ENCODE data around the gene AKAP3.

DNA sequence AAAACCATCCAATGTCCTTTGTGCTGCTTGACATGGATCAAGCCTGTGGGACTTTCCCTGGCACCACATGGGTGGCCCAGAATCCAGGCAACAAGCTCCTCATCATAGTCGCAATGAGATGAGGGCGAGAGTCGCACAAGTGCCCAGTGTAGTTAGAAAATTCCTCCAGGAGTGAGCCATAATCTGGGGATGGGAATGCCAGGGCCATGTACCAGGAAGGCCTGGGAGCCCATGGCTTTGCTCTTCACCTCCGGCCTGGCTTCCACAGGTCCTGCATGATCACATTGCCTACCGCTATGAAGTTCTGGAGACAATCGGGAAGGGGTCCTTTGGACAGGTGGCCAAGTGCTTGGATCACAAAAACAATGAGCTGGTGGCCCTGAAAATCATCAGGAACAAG, 53.0 kb downstream of the AKAP3 start:
- TF ChIP-seq YY1 (IDR thresholded peaks at IDR 0.05) = no peak
- TF ChIP-seq, protein P1, sequence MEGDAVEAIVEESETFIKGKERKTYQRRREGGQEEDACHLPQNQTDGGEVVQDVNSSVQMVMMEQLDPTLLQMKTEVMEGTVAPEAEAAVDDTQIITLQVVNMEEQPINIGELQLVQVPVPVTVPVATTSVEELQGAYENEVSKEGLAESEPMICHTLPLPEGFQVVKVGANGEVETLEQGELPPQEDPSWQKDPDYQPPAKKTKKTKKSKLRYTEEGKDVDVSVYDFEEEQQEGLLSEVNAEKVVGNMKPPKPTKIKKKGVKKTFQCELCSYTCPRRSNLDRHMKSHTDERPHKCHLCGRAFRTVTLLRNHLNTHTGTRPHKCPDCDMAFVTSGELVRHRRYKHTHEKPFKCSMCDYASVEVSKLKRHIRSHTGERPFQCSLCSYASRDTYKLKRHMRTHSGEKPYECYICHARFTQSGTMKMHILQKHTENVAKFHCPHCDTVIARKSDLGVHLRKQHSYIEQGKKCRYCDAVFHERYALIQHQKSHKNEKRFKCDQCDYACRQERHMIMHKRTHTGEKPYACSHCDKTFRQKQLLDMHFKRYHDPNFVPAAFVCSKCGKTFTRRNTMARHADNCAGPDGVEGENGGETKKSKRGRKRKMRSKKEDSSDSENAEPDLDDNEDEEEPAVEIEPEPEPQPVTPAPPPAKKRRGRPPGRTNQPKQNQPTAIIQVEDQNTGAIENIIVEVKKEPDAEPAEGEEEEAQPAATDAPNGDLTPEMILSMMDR (IDR thresholded peaks at IDR 0.05; ENCODE audit: low read depth, low read length, missing input control) = no peak

Measured in liver (tissue), 2 donors.